ENCODE data around the gene ATP4B. TPM values are rescaled to one million over a fixed set of nuclear protein-coding genes. Genes with fewer than 3 reads are reported as not detected.

ATP4B gene
- total and polyA plus RNA-seq, 2 donors (not counting 3 experiments of a cell fraction or from before 2014, with no cell fraction given), result 0.06 TPM; not detected in 1

DNA sequence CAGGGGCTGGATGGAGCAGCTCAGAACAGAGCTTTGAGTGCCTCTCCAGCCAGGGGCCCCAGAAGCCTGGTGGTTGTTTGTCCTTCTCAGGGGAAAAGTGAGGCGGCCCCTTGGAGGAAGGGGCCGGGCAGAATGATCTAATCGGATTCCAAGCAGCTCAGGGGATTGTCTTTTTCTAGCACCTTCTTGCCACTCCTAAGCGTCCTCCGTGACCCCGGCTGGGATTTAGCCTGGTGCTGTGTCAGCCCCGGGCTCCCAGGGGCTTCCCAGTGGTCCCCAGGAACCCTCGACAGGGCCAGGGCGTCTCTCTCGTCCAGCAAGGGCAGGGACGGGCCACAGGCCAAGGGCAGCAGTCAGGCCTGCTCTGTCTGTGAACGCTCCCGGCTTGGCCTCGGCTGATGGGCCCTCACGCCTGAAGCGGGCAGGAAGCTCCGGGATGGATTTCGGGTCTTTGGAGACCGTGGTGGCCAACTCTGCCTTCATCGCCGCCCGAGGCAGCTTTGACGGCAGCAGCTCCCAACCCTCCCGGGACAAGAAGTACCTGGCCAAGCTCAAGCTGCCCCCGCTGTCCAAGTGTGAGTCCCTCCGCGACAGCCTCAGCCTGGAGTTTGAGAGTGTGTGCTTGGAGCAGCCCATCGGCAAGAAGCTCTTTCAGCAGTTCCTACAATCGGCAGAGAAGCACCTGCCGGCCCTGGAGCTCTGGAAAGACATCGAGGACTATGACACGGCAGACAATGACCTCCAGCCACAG lies 9.1 kb upstream of the ATP4B start, which contains the start of gene GRK1:
Gene GRK1, plus strand, starts transcription at position 269 of the 751 bp plus-strand sequence. Its CDS starts 168 bp downstream, at position 437.
- Histone ChIP-seq H2AFZ (ENCODE audit: low read depth, low read length) (no peak within 1 kb of the TSS), H3K9ac (replicated peaks; ENCODE audit: extremely low read depth, insufficient read depth, low read length) (no peak within 1 kb of the TSS), H3K4me3 (replicated peaks in 1 of 3; ENCODE audit: insufficient read depth in 1 of 3, low read depth in 1 of 3, low read length in 3 of 3) (no peak within 1 kb of the TSS), H3K9me3 (replicated peaks; ENCODE audit: control insufficient read depth, insufficient read depth, low read length) (no peaks in the 10 kb centered on the region), H3K27ac (ENCODE audit: insufficient read depth, low read depth, low read length) (no peak within 1 kb of the TSS), H4K20me1 (replicated peaks; ENCODE audit: control insufficient read depth, extremely low read depth, insufficient read depth, low read length) (no peaks in the 10 kb centered on the region), H3K4me2 (ENCODE audit: insufficient read depth, low read length) (no peak within 1 kb of the TSS), H3K79me2 (ENCODE audit: control insufficient read depth, insufficient read depth, low read length) (no peaks in the 10 kb centered on the region), H3K36me3 (ENCODE audit: control insufficient read depth in 2 of 2, extremely low read depth in 1 of 2, insufficient read depth in 2 of 2, low read length in 2 of 2) (no peaks in the 10 kb centered on the region), H3K9me1 (replicated peaks; ENCODE audit: control insufficient read depth, extremely low read depth, insufficient read depth, low read length) (no peaks in the 10 kb centered on the region), H3K4me1 (ENCODE audit: control insufficient read depth, extremely low read depth, insufficient read depth, low read length) (no peaks in the 10 kb centered on the region), H3K27me3 (ENCODE audit: control insufficient read depth in 2 of 2, insufficient read depth in 2 of 2, low read length in 2 of 2) (peaks cover 0 to 2% of the 10 kb centered on the region in 2 experiments)
- no peak for DNase-seq (ENCODE audit: low read depth, low spot score)
- BruUV-seq (replicated peaks), result no TSS peak
- TF ChIP-seq, protein P1, sequence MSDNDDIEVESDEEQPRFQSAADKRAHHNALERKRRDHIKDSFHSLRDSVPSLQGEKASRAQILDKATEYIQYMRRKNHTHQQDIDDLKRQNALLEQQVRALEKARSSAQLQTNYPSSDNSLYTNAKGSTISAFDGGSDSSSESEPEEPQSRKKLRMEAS (IDR thresholded peaks at IDR 0.05; ENCODE audit: insufficient read depth, insufficient read length), result no peak
- no peak for TF ChIP-seq EZH2 (IDR thresholded peaks at IDR 0.05; ENCODE audit: borderline replicate concordance, low read depth, low read length, severe bottlenecking)
- no peak for TF ChIP-seq MYC (IDR thresholded peaks at IDR 0.05; ENCODE audit: low read depth, low read length)
- TF ChIP-seq POLR2A (IDR thresholded peaks at IDR 0.05; ENCODE audit: low read depth, low read length), result no peak
- TF ChIP-seq, protein P2, sequence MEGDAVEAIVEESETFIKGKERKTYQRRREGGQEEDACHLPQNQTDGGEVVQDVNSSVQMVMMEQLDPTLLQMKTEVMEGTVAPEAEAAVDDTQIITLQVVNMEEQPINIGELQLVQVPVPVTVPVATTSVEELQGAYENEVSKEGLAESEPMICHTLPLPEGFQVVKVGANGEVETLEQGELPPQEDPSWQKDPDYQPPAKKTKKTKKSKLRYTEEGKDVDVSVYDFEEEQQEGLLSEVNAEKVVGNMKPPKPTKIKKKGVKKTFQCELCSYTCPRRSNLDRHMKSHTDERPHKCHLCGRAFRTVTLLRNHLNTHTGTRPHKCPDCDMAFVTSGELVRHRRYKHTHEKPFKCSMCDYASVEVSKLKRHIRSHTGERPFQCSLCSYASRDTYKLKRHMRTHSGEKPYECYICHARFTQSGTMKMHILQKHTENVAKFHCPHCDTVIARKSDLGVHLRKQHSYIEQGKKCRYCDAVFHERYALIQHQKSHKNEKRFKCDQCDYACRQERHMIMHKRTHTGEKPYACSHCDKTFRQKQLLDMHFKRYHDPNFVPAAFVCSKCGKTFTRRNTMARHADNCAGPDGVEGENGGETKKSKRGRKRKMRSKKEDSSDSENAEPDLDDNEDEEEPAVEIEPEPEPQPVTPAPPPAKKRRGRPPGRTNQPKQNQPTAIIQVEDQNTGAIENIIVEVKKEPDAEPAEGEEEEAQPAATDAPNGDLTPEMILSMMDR (IDR thresholded peaks at IDR 0.05; ENCODE audit: extremely low read depth in 1 of 2, insufficient read depth in 1 of 2, low read depth in 1 of 2, low read length in 2 of 2), result no peak
- no peak for TF ChIP-seq POLR2AphosphoS5 (IDR thresholded peaks at IDR 0.05; ENCODE audit: insufficient read depth, low read depth, low read length)
- no peak for TF ChIP-seq GATA2 (IDR thresholded peaks at IDR 0.05; ENCODE audit: insufficient read depth, insufficient read length, low read depth, low read length)
- no peak for TF ChIP-seq FOS (IDR thresholded peaks at IDR 0.05; ENCODE audit: borderline replicate concordance, insufficient read depth, low read length)
- TF ChIP-seq JUN (IDR thresholded peaks at IDR 0.05; ENCODE audit: borderline replicate concordance, insufficient read depth, insufficient read length, low read depth), result no peak
- FAIRE-seq, result no peak
- POLR2A ChIA-PET, result no interaction called here
- CTCF ChIA-PET, result interaction anchor here (0.8 to 2.6 kb wide), 4 partner anchors 18 to 280 kb away, joined by 3 to 10 read pairs (median 3); no protein-coding TSS in a partner anchor
- dilution Hi-C loops (cut with MboI; ENCODE audit: extremely low pct_ligation_motif_present, low sequenced_read_pairs), result no loop called here
- intact Hi-C loops (cut with micrococcal nuclease), result no loop called here

All from endothelial cell of umbilical vein (primary cell).